Nephron progenitor cell (in vitro differentiated cells): ENCODE measurements around the gene WDR83.

Experiments
- DNase-seq: peaks from one replicate; pipeline ENCODE4 v3.0.0; 2021
- H3K27ac Mint-ChIP-seq: 2 replicates; pipeline ENCODE4 v1.8.0; 2021; ENCODE audit warnings: mild to moderate bottlenecking, moderate library complexity, mixed read lengths
- H3K27me3 Mint-ChIP-seq: 2 replicates; pipeline ENCODE4 v1.8.0; 2021; ENCODE audit warnings: mild to moderate bottlenecking, low read depth, mixed read lengths; ENCODE audit not compliant: poor library complexity
- H3K36me3 Mint-ChIP-seq: 2 replicates; pipeline ENCODE4 v1.8.0; 2021; ENCODE audit warnings: low read depth, mixed read lengths
- H3K4me1 Mint-ChIP-seq: 2 replicates; pipeline ENCODE4 v1.8.0; 2021; ENCODE audit warnings: mixed read lengths
- H3K4me3 Mint-ChIP-seq: 2 replicates; pipeline ENCODE4 v1.8.0; 2021; ENCODE audit warnings: mild to moderate bottlenecking, moderate library complexity, mixed read lengths
- H3K9me3 Mint-ChIP-seq: 2 replicates; pipeline ENCODE4 v1.8.0; 2021; ENCODE audit warnings: mild to moderate bottlenecking, moderate library complexity, mixed read lengths
- CTCF ChIP-seq: fragments of 200-600 bp; sonication (generic); IDR thresholded peaks from 2 replicates; pipeline ENCODE4 v1.5.0; 2021; ENCODE audit warnings: antibody characterized with exemption

The WDR83 gene

GRCh38 chr19:12720296-12720695 is 53.7 kb downstream of the WDR83 start:
- DNase-seq: no peak
- Mint-ChIP-seq H3K4me3 (peak overlapping the region; percentile 78), H3K27ac (peak overlapping the region; percentile 87), H3K27me3 (no peaks in the 10 kb centered on the region), H3K4me1 (peaks cover 30% of the 10 kb centered on the region), H3K9me3 (no peaks in the 10 kb centered on the region), H3K36me3 (peaks cover 36% of the 10 kb centered on the region)
- no peak for TF ChIP-seq CTCF

- peaks cover 31% of the 10 kb centered on the region for H3K4me1 Mint-ChIP-seq
- H3K4me3 Mint-ChIP-seq: peak overlapping the region; percentile 99
- H3K36me3 Mint-ChIP-seq: peaks cover 28% of the 10 kb centered on the region
- peak overlapping the region; percentile 100 for H3K27ac Mint-ChIP-seq
- no peaks in the 10 kb centered on the region for H3K9me3 Mint-ChIP-seq
- DNase-seq: no peak
- no peak for TF ChIP-seq CTCF
- no peaks in the 10 kb centered on the region for H3K27me3 Mint-ChIP-seq
These were observed 54.4 kb downstream of the WDR83 start for GRCh38 chr19:12720851-12721655.

DNA sequence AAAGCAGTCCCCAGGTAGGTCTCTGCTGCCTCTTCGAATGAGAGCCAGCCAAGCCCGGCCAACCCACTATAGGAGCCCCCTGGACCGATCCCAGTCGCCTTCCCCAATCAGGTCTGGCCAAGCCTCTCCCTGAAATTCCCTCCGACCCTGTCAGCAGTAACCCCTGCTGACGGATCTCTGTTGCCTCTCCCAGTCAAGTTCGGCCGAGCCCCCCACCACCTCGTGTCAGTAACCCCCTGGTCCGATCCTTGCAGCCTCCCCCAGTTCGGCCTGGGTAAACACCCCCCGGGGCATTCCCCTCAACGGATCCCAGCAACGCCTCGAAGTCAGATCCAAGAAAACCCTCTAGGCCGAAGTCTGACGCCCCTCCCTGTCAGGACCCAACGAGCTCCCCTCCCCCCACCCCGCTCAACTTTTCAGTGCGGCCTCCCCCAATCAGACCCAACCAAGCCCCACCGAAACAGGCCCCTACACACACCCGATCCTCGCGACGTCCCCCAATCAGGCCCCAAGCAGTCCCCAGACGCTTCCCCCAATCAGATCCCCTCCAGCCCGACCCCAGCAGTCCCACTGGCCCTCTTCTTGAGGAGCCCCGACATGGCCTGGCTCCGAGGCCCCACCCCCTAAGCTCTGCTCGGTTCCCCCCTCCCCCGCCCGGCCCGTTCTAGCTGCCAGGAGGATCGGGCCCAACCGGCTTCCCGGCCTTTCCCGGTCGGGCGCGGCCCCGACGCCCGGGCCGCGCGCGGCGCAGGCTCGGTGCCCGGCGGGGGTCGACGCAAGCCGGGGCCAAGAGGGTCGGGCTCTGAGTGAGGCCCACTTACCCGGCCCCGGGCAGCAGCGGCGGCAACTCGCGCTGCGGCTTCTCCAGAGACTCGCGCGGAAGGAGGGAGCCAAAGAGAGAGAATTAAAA is 55.3 kb downstream of the WDR83 start:
- DNase-seq: peak; percentile 81
- Mint-ChIP-seq H3K4me3 (peak overlapping the region; percentile 99), H3K4me1 (peaks cover 40% of the 10 kb centered on the region), H3K27me3 (no peaks in the 10 kb centered on the region), H3K9me3 (no peaks in the 10 kb centered on the region), H3K36me3 (peaks cover 20% of the 10 kb centered on the region), H3K27ac (peak overlapping the region; percentile 100)
- TF ChIP-seq CTCF: no peak

DNA sequence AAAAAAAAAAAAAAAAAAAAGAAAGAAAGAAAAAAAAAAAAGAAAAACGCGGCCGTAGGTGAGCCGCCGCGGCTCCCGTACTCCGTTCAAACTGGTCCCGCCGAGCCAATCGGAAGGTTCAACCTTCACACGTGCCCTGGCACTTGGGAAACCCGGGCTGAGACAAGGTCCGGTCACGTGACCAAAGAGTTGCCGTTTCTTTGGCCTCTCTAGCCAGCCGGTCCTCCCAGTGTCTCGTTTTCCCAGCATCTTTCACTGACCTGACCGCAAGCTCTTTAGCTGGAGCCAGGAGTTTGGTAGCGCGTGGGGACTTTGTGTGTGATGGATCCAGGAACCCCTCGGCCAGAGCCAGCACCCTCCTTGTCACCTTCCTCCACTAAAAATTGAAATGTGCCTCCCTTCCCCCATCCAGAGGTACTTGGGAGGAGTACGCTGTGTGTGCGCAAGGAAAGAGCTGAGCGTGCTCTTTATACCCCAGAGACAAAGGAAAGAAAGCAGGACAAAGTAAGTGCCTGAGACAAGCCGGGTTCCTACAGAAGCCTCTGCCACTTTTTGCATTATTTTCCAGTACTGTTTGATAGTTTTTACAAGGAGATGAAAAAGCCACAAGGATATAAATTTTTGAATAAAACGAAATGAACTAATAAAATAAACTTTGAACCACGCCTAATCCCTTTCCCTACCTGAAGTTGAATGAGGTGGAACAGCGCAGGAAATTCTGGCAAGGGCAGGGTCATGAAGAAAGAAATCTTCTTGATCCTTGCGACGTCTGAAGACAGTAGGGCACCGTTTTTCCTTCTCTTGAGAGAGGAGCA is 56.2 kb downstream of the WDR83 start:
- Mint-ChIP-seq H3K27ac (peak overlapping the region; percentile 96), H3K36me3 (peaks cover 19% of the 10 kb centered on the region), H3K4me3 (peak overlapping the region; percentile 92), H3K27me3 (no peaks in the 10 kb centered on the region), H3K4me1 (peaks cover 41% of the 10 kb centered on the region), H3K9me3 (no peaks in the 10 kb centered on the region)
- DNase-seq: peak; percentile 87
- no peak for TF ChIP-seq CTCF

- peaks cover 41% of the 10 kb centered on the region for H3K4me1 Mint-ChIP-seq
- peak overlapping the region; percentile 92 for H3K4me3 Mint-ChIP-seq
- DNase-seq: no peak
- H3K27me3 Mint-ChIP-seq: no peaks in the 10 kb centered on the region
- H3K36me3 Mint-ChIP-seq: peaks cover 18% of the 10 kb centered on the region
- H3K27ac Mint-ChIP-seq: peak overlapping the region; percentile 96
- H3K9me3 Mint-ChIP-seq: no peaks in the 10 kb centered on the region
- TF ChIP-seq CTCF: no peak
These were observed 56.7 kb downstream of the WDR83 start for GRCh38 chr19:12723381-12723640.
